Breast epithelium (tissue), 3 donors: ENCODE measurements around the gene CDH18.

ENCODE experiments used
- POLR2A ChIP-seq: fragments of 450-650 bp; IDR thresholded peaks from one replicate; pipeline ENCODE4 v1.6.1; 2016; ENCODE audit warnings: antibody characterized with exemption, mild to moderate bottlenecking, moderate library complexity
- POLR2AphosphoS5 ChIP-seq, 3 donors: sonication (generic); formaldehyde crosslinking; IDR thresholded peaks; one replicate each; pipeline ENCODE4 v1.6.1; 2017; ENCODE audit warnings: antibody characterized with exemption in 3 of 3

DNA sequence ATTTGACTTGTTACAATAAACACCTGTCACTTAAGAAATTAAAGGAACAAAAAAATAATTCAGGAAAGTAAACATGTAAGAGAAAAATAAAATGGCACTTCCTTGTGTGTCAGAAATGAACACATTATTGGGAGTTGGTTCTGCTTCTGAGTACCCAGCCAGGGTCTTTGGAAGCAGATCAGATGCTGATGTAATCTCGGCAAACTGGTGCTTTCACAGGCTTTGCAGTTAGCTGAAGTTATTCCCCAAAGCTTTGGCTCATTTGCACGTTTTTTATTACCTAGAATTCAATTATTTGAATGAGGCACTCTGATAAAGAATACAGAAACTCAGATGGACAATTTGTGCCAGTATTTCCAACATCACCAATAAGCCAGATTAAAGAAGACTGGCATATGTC, 10.9 kb downstream of the CDH18 start:
- TF ChIP-seq POLR2AphosphoS5 (IDR thresholded peaks at IDR 0.05): no peak
- no peak for TF ChIP-seq POLR2A
